K562 (cell line): Measurements from ENCODE around the gene DCTN5. TPM values are rescaled to one million over a fixed set of nuclear protein-coding genes. Genes with fewer than 3 reads are reported as not detected.

Experiments
- RBM25 ChIP-seq: fragments of 200-400 bp; formaldehyde crosslinking; IDR thresholded peaks from 2 replicates; pipeline ENCODE4 v1.6.1; 2018; ENCODE audit warnings: low read length, low read depth, moderate library complexity; ENCODE audit not compliant: severe bottlenecking
- polyA plus RNA-seq, 8 experiments: library from polyadenylated mRNA; depleted of rRNA in 4 of 8; stranded (reverse) in 5 of 8; unstranded in 3 of 8; fragments of >200 nt; fragmentation: Nextera tagmentation in 2 of 8; fragmentation: Illumina TruSeq in 1 of 8; extraction: Ambion mirVana in 2 of 8; extraction: Trizol in 1 of 8; gene quantifications; 2 replicates each; pipeline versions ENCODE4 v1.2.1 to v1.2.3, GENCODE V29; 2011 to 2014; ENCODE audit warnings: inconsistent platforms in 1 of 8, missing spikeins in 1 of 8
- total RNA-seq, 7 experiments: library from RNA; depleted of rRNA in 6 of 7; stranded (reverse); fragments of >200 nt in 6 of 7; fragmentation: Illumina TruSeq in 2 of 7; extraction: Trizol in 2 of 7; gene quantifications; 2 replicates each; pipeline versions ENCODE4 v1.2.1 to v1.2.3, GENCODE V29; 2011 to 2021; ENCODE audit warnings: low replicate concordance in 1 of 7
- TF ChIP-seq, protein P1 (sequence below), 2 experiments: fragments of 450-650 bp; IDR thresholded peaks; 2 replicates each; pipeline ENCODE4 v1.6.1; 2016; ENCODE audit warnings: mild to moderate bottlenecking in 2 of 2, borderline replicate concordance in 1 of 2, low read depth in 1 of 2, moderate library complexity in 1 of 2

The DCTN5 gene
- total and polyA plus RNA-seq, 9 of the 15 experiments (the other 6 are each of a cell fraction or from before 2014, with no cell fraction given): 35.8 to 149 (median 75.9) TPM

- TF ChIP-seq, protein P1, sequence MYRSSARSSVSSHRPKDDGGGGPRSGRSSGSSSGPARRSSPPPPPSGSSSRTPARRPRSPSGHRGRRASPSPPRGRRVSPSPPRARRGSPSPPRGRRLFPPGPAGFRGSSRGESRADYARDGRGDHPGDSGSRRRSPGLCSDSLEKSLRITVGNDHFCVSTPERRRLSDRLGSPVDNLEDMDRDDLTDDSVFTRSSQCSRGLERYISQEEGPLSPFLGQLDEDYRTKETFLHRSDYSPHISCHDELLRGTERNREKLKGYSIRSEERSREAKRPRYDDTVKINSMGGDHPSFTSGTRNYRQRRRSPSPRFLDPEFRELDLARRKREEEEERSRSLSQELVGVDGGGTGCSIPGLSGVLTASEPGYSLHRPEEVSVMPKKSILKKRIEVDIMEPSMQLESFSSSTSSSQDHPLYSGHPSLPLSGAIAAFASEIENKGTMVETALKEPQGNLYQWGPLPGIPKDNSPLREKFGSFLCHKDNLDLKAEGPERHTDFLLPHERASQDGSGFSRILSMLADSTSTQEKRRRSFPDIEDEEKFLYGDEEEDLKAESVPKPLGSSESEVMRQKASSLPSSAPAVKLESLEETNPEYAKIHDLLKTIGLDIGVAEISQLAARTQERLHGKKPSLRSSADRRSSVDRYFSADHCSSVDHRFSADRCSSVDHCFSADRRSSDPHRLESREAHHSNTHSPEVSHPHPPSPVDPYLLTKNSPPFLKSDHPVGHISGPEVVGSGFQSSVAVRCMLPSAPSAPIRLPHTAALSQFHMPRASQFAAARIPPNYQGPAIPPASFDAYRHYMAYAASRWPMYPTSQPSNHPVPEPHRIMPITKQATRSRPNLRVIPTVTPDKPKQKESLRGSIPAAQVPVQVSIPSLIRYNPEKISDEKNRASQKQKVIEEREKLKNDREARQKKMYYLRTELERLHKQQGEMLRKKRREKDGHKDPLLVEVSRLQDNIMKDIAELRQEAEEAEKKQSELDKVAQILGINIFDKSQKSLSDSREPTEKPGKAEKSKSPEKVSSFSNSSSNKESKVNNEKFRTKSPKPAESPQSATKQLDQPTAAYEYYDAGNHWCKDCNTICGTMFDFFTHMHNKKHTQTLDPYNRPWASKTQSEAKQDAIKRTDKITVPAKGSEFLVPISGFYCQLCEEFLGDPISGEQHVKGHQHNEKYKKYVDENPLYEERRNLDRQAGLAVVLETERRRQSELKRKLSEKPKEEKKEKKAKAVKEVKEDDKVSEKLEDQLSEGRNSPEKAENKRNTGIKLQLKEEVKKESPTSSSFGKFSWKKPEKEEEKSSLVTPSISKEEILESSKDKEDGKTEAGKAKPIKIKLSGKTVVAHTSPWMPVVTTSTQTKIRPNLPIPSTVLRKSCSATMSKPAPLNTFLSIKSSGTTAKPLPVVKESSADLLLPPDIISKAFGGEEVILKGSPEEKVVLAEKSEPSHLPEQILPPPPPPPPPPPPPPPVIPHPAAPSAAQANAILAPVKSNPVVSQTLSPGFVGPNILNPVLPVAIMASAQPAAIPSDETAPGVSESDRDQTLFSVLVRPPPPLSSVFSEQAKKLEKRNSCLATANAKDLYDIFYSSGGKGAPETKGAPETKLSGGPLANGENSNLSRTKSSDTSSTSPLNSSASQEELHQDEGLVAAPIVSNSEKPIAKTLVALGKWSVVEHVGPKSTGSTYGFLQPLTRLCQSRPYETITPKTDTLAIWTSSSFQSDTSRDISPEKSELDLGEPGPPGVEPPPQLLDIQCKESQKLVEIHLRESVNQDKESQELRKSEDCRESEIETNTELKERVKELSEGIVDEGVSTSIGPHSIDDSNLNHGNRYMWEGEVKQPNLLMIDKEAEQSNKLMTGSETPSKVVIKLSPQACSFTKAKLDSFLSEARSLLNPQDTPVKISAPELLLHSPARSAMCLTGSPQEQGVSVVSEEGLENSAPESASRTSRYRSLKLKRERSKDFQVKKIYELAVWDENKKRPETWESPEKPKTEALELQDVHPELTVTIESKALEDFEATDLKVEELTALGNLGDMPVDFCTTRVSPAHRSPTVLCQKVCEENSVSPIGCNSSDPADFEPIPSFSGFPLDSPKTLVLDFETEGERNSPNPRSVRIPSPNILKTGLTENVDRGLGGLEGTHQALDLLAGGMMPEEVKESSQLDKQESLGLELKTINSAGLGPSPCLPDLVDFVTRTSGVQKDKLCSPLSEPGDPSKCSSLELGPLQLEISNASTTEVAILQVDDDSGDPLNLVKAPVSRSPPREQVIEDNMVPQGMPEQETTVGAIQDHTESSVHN (IDR thresholded peaks at IDR 0.05; ENCODE audit: borderline replicate concordance in 1 of 2, low read depth in 1 of 2): no peak
- no peak for TF ChIP-seq RBM25
Observed at GRCh38 chr16:23676924-23677480, 35.7 kb downstream of the DCTN5 start (continued).
